Subcutaneous preadipocyte (primary cell): Measurements from ENCODE around the gene C1QL2. TPM values are rescaled to one million over a fixed set of nuclear protein-coding genes. Genes with fewer than 3 reads are reported as not detected.

Experiments
- small RNA-seq: library from RNA; depleted of rRNA; stranded (forward); fragments of <200 nt; gene quantifications from one replicate; pipeline ENCODE3, GENCODE V24; 2012
- total RNA-seq: library from RNA; depleted of rRNA; stranded (reverse); fragments of >200 nt; gene quantifications from 2 replicates; pipeline ENCODE4 v1.2.3, GENCODE V29; 2012

Gene C1QL2
- total RNA-seq: not detected in 2 replicates

GRCh38 chr2:119158563-119159347, at the start of gene C1QL2:
Gene C1QL2, minus strand, starts transcription at chr2:119158751. Its CDS starts 482 bp downstream, at chr2:119158269.

Small RNAs within 50 kb of the gene (small RNA-seq; reads per million reads assigned to genes)
- not detected for gene RN7SL468P

Other genes with a start within 250 kb of the C1QL2 start
- under 0.01 TPM in 1 of 2 replicates, not detected in the other for gene MARCO, start 216.6 kb downstream of the C1QL2 start, total RNA-seq
- 62.8 and 90.5 TPM in 2 replicates for gene STEAP3, start 65.1 kb upstream of the C1QL2 start, total RNA-seq
- 5.1 and 5.9 TPM in 2 replicates for gene C2orf76, start 208.1 kb upstream of the C1QL2 start, total RNA-seq
- 121 and 132 TPM in 2 replicates for gene DBI, start 208.2 kb upstream of the C1QL2 start, total RNA-seq